MCF 10A (cell line): ENCODE data around the gene ANGPTL2. TPM values are rescaled to one million over a fixed set of nuclear protein-coding genes. Genes with fewer than 3 reads are reported as not detected.

ENCODE experiments used
- BruUV-seq: library from RNA; stranded (reverse); fragments of 400-500 nt; replicated peaks from 2 replicates; lab custom pipeline; 2021; lab: Mats Ljungman, UMichigan
- CTCF ChIA-PET: fragments of 300-600 bp; sonication (Branson Sonifier 250); formaldehyde crosslinking; extraction: SDS; loops from one replicate; lab custom pipeline; 2021; ENCODE audit warnings: antibody characterized with exemption, inconsistent platforms; lab: Yijun Ruan, JAX
- POLR2A ChIA-PET: fragments of 300-600, 350-650 bp; sonication (Branson Sonifier 250); formaldehyde crosslinking; extraction: SDS; loops from one replicate; lab custom pipeline; 2020; ENCODE audit warnings: antibody characterized with exemption, inconsistent platforms; lab: Yijun Ruan, JAX
- DNase-seq: peaks from one replicate; pipeline ENCODE4 v3.0.0-alpha.2; 2018; ENCODE audit not compliant: unreplicated experiment
- H3K27ac Mint-ChIP-seq: one replicate; pipeline ENCODE4 v1.8.0; 2022; ENCODE audit warnings: mild to moderate bottlenecking, low read depth, mixed read lengths; ENCODE audit not compliant: unreplicated experiment
- H3K27me3 Mint-ChIP-seq: one replicate; pipeline ENCODE4 v1.8.0; 2022; ENCODE audit warnings: mixed read lengths; ENCODE audit not compliant: insufficient read depth, unreplicated experiment
- H3K36me3 Mint-ChIP-seq: one replicate; pipeline ENCODE4 v1.8.0; 2022; ENCODE audit warnings: mild to moderate bottlenecking, moderate library complexity, mixed read lengths; ENCODE audit not compliant: insufficient read depth, unreplicated experiment
- H3K4me1 Mint-ChIP-seq: one replicate; pipeline ENCODE4 v1.8.0; 2022; ENCODE audit warnings: mixed read lengths; ENCODE audit not compliant: insufficient read depth, unreplicated experiment
- H3K4me3 Mint-ChIP-seq: one replicate; pipeline ENCODE4 v1.8.0; 2022; ENCODE audit warnings: mild to moderate bottlenecking, moderate library complexity, mixed read lengths; ENCODE audit not compliant: unreplicated experiment
- H3K9me3 Mint-ChIP-seq: one replicate; pipeline ENCODE4 v1.8.0; 2022; ENCODE audit warnings: mixed read lengths; ENCODE audit not compliant: unreplicated experiment
- CTCF ChIP-seq: fragments of 200-600 bp; IDR thresholded peaks from one replicate; pipeline ENCODE4 v1.8.0; 2022; ENCODE audit warnings: antibody characterized with exemption, mild to moderate bottlenecking; ENCODE audit not compliant: unreplicated experiment
- intact Hi-C: fragments of 100-400 bp; cut with micrococcal nuclease; formaldehyde crosslinking; loops from 2 replicates; pipeline ENCODE4 v1.14.1; 2022
- total RNA-seq: library from RNA; stranded (reverse); gene quantifications from 2 replicates; pipeline ENCODE4 v1.2.3, GENCODE V29; 2022

Gene ANGPTL2
- total RNA-seq, 1 experiment from 2014 or later, result not detected

GRCh38 chr9:127064335-127064734 lies 58.1 kb downstream of the ANGPTL2 start:
- H3K4me3 Mint-ChIP-seq, result no peak overlapping the region
- no peaks in the 10 kb centered on the region for H3K4me1 Mint-ChIP-seq
- TF ChIP-seq CTCF, result no peak
- H3K27ac Mint-ChIP-seq, result no peak overlapping the region
- intact Hi-C loops, result no loop called here
- H3K36me3 Mint-ChIP-seq, result no peaks in the 10 kb centered on the region
- H3K9me3 Mint-ChIP-seq, result no peaks in the 10 kb centered on the region
- no TSS peak for BruUV-seq
- ChIA-PET POLR2A (no interaction called here), CTCF (interaction anchor here (1.5 kb wide), 1 partner anchor 15 kb away, joined by 4 read pairs; no protein-coding TSS in a partner anchor)
- no peak for DNase-seq
- H3K27me3 Mint-ChIP-seq, result no peaks in the 10 kb centered on the region

GRCh38 chr9:127061411-127061810 lies 61.0 kb downstream of the ANGPTL2 start:
- ChIA-PET CTCF (no interaction called here), POLR2A (interaction anchor here (1.2 to 1.5 kb wide), 2 partner anchors 13 to 14 kb away, joined by 5 to 8 read pairs; no protein-coding TSS in a partner anchor)
- H3K4me3 Mint-ChIP-seq, result no peak overlapping the region
- H3K27ac Mint-ChIP-seq, result no peak overlapping the region
- no peaks in the 10 kb centered on the region for H3K36me3 Mint-ChIP-seq
- no peak for DNase-seq
- TF ChIP-seq CTCF, result no peak
- no peaks in the 10 kb centered on the region for H3K27me3 Mint-ChIP-seq
- peaks cover 12% of the 10 kb centered on the region for H3K4me1 Mint-ChIP-seq
- intact Hi-C loops, result no loop called here
- no peaks in the 10 kb centered on the region for H3K9me3 Mint-ChIP-seq
- BruUV-seq, result no TSS peak

GRCh38 chr9:127059765-127060361 lies 62.6 kb downstream of the ANGPTL2 start:
- Mint-ChIP-seq H3K9me3 (no peaks in the 10 kb centered on the region), H3K4me3 (no peak overlapping the region)
- intact Hi-C loops, result no loop called here

GRCh38 chr9:127059030-127059429 lies 63.4 kb downstream of the ANGPTL2 start:
- Mint-ChIP-seq H3K9me3 (no peaks in the 10 kb centered on the region), H3K36me3 (no peaks in the 10 kb centered on the region), H3K27me3 (no peaks in the 10 kb centered on the region), H3K4me3 (no peak overlapping the region), H3K4me1 (peaks cover 12% of the 10 kb centered on the region), H3K27ac (no peak overlapping the region)
- CTCF ChIA-PET, result no interaction called here
- intact Hi-C loops, result no loop called here
- BruUV-seq, result no TSS peak
- no peak for TF ChIP-seq CTCF
- POLR2A ChIA-PET, result no interaction called here
- DNase-seq, result no peak

More at GRCh38 chr9:127059765-127060361, 62.6 kb downstream of the ANGPTL2 start:
- Mint-ChIP-seq H3K27ac (no peak overlapping the region), H3K4me1 (peaks cover 12% of the 10 kb centered on the region), H3K36me3 (no peaks in the 10 kb centered on the region), H3K27me3 (no peaks in the 10 kb centered on the region)
- no peak for TF ChIP-seq CTCF
- ChIA-PET POLR2A (interaction anchor here (1.5 kb wide), 1 partner anchor 11 kb away, joined by 8 read pairs; no protein-coding TSS in a partner anchor), CTCF (interaction anchor here (0.7 kb wide), 1 partner anchor 14 kb away, joined by 3 read pairs; no protein-coding TSS in a partner anchor)
- BruUV-seq, result no TSS peak
- DNase-seq, result no peak
